Stimulated activated CD4-positive, alpha-beta T cell treated with anti-CD3 and anti-CD28 coated beads, TNF-alpha, amount 100 ng/mL, for 48 hours (primary cell): Measurements from ENCODE around the gene EDNRA.

Experiments used
- DNase-seq, 3 donors: peaks; one replicate each; pipeline ENCODE4 v3.0.0-alpha.2; 2020; ENCODE audit warnings: low read depth in 3 of 3

Gene EDNRA

DNA sequence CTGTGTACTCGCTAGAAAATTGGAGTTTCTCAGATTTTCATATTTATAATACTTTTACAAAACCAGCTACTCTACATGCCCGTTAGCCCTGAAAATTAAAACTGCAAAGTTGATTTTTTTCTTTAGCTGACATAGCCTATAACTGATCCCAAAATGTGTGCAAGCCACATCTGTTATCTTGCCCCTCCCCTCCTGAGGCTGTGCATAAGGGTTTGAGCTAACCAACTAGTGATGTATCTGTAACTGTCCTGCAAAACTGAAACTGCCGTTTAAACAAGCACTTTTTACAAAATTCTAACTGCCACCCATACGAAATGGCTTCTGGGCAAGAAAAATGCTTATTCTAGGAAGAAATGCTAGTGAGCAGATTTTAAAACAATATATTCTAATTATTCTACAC lies 59.1 kb downstream of the EDNRA start:
- DNase-seq: no peak

DNA sequence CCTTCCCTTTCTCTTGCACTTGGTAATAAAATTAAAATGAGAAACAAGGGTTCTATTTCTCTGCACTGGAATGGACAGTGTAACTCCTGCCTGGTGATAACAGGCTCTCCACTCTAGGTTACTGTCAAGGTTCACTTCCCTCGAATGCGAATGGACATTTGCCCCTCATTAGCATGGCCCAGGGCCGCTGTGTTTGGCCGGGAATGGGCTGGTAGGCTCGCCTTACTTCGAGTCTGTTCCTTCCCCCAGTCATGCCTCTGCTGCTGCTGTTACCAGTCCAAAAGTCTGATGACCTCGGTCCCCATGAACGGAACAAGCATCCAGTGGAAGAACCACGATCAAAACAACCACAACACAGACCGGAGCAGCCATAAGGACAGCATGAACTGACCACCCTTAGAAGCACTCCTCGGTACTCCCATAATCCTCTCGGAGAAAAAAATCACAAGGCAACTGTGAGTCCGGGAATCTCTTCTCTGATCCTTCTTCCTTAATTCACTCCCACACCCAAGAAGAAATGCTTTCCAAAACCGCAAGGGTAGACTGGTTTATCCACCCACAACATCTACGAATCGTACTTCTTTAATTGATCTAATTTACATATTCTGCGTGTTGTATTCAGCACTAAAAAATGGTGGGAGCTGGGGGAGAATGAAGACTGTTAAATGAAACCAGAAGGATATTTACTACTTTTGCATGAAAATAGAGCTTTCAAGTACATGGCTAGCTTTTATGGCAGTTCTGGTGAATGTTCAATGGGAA lies 61.5 kb downstream of the EDNRA start:
- DNase-seq: no peak

DNA sequence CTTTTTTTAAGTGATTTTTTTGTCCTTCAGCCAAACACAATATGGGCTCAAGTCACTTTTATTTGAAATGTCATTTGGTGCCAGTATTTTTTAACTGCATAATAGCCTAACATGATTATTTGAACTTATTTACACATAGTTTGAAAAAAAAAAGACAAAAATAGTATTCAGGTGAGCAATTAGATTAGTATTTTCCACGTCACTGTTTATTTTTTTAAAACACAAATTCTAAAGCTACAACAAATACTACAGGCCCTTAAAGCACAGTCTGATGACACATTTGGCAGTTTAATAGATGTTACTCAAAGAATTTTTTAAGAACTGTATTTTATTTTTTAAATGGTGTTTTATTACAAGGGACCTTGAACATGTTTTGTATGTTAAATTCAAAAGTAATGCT lies 62.1 kb downstream of the EDNRA start:
- DNase-seq: no peak

DNA sequence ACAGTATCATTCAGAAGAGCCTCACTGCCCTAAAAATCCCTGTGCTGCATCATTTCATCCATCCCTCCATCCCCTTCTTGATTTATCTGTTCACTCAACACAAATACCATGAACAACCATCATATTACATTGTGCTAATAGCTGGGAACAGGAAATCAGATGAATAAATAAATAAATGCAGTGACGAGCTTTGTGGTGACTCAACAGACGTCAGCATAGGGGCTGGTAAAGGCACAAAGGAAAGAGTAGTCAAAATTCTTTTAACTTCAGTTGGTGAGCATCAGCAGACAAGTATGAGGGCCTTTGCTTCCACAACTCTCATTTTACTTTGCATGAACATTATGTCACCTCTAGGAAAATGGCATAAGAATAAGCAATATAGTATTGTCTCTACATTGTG lies 65.5 kb downstream of the EDNRA start:
- no peak for DNase-seq

DNA sequence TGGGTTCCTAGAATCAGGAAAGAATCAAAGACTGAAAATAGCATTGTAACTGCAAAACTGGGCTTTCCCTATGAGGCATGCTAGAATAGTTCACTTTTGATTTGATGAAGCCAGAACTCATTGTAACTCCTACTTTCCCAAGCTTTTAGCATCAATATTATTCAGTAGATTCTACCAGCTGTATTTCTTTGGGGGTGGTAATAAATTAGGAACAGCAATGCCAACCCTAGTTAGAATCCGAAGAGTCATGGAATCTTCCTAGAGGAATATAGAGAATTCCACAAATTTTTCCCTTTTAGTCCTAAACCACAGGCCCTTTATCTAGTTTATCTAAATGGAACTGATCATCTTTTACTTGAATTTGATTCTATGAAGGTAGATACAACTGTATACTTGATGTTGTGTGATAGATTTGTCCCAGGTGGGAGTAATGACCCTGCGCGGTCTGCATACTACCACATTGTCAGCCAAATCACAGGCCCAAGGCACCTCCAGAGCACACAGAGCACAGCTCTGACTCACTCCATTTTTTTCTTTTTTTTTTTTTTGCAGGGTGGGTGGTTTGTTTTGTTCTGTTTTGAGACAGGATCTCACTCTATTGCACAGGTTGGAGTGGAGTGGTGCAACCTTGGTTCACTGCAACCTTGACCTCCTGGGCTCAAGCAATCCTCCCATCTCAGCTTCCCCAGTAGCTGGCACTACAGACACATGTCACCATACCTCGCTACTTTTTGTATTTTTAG lies 66.6 kb downstream of the EDNRA start:
- DNase-seq: no peak

DNA sequence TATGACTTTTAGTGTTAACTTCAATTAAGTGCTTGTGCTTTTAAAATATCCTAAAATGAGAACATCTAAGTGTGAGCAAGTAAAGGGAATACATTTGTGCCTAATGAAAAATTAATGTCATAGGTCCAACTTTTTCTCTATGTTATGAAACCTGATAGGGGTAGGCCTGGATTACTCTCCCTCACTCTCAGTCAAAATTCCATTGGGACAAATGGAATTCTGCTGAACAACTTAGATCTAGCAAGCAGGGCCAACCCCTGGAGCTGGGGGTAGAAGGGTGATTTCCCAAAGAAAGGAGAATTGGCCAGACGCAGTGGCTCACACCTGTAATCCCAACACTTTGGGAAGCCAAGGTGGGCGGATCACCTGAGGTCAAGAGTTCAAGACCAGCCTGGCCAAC lies 67.4 kb downstream of the EDNRA start:
- DNase-seq: no peak

DNA sequence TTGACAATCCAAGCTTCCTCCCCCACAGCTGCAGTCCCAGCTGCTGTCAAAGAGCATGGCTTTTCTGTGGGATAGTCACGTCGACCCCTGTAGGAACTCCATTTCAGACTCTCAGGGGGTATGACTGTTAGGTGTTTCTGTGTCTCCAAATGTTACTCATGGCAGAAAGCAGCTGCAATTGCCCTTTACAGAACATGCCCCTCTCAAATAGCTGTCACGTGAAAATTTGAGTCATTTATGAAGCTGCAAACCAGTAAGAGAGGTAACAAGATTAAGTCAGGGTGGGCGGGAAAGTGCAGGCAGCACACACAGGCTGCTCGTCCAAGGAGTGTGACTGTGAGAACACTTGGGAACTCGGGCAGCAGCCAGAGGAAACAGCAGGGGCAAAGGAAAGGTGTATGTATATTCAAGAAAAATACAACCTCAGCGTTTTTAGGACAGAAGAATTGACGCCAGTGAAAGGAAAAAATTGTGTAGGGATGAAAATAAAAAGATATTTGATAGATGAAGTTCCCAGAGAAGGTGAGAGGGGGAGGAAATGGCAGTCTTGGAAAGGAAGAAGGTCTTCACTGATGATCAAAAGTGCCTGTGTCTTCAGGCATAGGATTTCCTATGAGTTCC lies 69.8 kb downstream of the EDNRA start:
- DNase-seq: no peak

DNA sequence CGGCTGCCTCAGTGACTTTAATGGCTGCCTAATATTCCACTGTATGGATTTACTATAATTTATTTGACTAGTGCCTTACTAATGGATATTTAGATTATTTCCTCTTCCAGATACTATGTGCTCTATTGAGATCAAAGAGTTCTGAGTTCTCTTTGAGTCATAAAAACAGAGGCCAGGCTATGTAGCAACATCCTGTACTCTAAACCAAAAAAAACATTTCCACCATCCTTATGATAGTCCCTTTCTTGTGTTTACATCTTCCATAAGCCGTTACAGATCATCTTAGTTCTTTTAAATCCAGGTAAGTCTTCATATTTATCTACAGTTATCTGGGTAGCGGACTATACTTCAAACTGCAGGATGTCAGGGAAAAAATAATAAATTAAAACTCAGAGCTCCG lies 79.7 kb downstream of the EDNRA start:
- DNase-seq: no peak

DNA sequence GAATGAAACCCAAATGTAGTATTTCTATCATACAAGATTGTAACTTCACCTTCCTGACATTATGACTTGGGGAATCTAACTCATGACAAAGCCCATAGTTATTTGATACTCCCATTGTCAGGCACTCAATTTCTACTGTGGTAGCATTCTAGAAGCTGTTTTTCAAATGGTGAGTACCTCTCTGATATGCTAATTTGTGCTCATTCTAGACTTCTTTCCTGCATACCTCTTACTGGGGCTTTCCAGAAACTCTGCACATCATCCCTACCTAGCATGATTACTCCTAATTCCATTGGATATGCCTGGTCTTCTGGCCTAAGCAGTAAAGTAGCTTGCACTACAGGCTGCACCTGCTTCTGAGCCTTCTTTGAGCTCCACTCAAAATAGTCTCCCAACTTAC lies 85.9 kb downstream of the EDNRA start:
- DNase-seq: no peak

DNA sequence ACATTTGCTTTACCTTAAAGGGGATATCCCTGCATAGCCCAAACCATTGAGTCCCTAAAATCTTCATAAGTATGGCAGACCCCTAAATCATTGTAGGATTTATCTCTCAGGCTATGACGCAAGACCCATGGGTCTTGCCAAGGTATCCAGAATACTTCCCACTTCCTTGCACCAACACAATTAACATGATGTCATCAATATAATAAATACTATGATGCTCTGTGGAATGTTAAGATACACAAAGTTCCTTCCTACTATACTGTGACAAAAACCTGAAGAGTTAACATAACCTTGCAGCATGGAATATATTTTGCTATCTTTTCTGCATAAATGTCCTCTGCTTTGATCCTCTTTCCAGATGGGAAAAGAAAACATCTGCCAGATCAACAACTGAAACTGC lies 86.4 kb downstream of the EDNRA start:
- no peak for DNase-seq

DNA sequence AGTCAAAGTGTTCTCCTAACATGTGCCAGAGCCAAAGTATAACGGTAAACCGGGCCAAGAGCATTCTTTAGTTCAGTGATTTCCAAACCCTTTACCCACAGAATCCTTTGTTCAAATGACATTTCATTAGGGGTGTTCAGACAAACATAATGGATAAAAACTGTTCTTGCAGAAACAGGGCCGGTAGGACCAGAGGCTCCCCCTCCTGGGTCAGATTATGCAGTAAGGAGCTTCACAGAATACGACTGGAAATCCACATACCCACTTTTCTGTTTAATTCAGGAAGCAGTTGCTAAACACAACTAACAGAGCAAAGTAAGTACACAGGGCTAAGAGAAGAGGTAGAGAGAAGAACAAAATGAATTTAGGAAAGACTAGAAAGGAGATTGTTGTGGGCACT lies 89.7 kb downstream of the EDNRA start:
- DNase-seq: no peak

DNA sequence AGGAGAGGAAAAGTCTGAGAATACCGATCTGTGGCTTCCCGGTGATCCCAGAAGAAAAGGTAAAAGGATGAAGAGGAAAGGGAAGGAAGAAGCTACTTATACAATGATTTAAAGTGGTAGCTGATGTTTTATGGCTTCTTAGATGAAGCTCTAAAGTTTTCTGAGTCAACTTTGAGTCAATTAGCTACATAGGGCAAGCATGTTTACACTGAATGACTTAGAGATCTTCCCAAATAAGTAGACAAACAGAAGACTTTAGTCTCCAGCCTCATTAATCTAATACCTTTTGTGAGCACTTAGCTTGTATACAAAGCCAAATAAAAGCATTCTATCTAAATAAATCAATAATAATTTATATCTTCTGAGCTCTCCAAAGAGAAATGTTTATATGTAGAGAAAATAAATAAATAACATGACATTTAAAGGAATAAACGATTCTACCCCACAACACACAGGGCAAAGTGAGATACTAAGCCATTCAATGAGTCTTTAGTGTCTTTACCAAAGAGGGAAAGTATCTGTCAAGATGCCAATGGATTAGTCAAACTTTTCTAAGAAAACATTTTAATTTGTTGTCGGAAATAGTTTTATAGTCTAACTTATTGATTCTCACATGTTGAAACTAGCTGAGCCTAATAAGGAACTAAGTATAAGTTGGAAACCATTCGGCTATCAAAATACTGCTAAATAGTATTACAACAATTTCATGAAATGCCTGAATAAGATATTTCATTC lies 90.3 kb downstream of the EDNRA start:
- DNase-seq: no peak

DNA sequence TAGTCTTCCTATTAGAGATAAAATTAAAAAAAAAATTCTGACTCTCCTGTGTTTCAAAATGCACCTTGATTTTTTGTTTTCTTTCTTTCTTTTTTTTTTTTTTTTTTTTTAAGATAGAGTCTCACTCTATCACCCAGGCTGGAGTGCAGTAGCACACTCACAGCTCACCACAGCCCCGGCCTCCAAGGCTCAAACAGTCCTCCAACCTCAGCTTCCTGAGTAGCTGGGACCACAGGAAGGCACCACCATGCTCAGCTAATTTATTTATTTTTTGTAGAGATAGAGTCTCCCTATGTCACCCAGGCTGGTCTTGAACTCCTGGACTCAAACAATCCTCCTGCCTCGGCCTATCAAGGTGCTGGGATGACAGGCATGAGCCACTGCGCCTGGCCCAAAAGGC lies 95.2 kb downstream of the EDNRA start:
- no peak for DNase-seq

DNA sequence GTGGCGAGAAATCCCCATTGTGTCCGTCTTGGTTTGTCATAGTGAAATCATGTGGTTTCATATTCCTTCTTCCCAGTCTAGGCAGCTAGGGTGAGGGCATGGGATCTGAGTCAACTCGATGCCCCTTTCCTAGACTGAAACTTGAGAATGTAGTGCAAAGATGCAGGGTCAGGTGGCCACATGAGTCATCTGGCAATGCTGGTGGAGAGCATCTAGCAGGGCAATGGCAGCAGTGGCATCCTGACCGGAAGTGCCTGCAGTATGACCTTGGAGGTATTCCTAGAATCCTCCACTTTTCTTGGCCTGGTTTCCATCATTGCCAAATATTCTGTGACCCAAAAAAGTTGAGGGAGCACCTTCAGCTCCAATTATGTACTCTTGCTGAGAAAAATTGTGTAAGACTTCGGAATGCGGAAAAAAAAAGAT lies 97.2 kb downstream of the EDNRA start:
- DNase-seq: no peak

DNA sequence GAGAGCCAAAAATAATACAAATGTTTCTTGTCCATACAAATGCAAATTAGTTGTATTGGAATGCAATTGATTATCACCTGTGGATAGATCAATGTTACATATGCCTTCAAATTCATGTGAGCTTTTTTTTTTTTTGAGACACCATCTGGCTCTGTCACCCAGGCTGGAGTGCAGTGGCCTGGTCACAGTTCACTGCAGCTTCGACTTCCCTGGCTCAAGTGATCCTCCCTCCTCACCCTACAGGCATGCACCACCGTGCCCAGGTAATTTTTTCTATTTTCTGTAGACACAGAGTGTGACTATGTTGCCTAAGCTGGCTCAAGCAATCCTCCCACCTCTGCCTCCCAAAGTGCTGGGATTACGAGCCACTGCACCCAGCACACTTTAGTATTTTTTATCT lies 97.7 kb downstream of the EDNRA start:
- no peak for DNase-seq

DNA sequence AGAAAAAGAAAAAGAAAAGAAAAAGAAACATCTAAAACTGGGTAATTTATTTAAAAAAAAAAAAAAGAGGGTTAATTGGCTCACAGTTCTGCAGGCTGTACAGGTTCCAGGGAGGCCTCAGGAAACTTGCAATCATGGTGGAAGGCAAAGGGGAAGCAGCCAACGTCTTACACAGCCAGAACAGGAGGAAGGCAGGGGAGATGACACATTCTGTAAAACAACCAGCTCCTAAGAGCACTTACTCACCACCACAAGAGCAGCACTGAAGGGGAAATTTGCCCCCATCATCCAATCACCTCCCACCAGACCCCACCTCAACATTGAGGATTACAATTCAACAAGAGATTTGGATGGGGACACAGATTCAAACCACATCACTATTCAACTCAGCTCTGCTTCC lies 99.5 kb downstream of the EDNRA start:
- no peak for DNase-seq

DNA sequence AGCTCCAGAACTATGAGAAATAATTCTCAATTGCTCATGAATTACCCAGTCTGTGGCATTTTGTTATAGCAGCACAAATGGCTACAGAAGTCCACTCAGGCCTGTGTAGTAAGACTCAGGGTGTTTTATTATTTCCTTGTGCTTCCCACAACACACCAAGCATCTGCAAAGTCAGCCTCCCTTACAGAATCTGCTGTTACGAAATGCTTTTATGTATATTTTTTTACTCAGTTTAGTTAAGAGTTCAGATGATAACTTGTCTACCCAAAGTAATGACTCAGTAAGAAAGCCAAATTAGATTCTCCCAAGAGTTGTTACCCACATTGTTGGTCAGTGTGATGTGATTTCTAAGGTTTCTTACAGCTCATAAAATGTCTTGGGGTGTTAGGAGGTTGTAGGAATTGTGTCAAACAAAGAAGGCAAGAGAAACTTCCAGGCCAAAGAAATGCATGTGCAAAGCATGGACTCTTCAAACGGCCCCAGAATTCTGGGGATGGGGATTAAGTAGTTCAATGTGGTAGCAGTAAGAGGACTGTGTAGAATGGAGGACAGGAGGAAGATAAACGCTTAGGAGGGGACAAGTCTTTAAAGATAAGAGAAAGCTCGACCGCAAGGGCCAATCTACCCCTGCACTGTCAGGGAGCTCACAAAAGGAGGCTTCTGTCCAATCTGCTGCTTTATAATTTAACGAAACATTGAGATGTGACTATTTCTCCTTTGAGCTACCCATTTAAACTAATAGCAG lies 100.9 kb downstream of the EDNRA start:
- DNase-seq: no peak

DNA sequence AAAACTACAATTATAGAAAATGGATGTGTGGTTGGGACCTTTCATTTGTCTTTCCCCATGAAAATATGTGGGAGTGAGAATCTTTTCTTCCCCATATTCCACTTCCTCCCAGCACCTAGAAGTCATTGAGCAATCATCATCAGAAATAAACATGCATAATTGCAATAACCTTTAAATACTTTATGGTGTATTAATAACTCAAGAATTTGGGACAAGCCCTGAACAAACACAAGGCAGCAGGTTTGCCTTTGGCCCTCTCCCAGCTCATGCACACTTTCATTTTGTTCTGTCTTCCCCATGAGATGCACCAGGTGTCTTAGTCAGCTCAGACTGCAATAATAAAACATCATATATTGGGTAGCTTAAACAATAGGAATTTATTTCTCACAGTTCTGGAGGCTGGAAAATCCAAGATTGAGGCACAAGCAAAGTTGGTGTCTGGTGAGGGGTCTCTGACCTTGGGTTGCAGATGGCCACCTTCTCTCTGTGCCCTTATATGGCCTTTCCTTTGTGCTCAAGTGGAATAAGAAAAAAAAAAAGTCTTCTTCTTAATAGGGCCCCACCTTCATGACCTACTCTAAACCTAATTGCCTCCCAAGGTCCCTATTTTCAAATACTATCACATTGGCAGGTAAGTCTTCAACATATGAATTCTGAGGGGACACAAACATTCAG lies 101.6 kb downstream of the EDNRA start:
- DNase-seq: no peak

DNA sequence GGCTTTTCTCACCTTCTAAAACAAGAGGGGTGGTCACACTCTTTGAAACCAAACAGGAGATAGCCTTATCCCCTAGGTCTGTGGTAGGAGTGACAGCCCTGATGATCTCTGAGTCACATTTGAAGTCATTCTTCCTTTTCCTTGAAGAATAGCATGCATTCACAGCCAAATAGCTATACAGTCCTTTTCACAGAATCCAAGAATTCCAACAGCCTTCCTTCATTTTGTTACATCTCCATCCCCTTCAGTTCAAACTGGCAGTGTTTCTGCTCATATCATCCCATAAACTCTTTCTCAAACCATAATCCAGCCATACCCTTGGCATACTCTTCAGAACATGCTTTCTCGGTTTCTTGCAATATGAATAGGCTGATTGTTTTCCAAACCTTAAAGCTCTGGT lies 103.0 kb downstream of the EDNRA start:
- no peak for DNase-seq

DNA sequence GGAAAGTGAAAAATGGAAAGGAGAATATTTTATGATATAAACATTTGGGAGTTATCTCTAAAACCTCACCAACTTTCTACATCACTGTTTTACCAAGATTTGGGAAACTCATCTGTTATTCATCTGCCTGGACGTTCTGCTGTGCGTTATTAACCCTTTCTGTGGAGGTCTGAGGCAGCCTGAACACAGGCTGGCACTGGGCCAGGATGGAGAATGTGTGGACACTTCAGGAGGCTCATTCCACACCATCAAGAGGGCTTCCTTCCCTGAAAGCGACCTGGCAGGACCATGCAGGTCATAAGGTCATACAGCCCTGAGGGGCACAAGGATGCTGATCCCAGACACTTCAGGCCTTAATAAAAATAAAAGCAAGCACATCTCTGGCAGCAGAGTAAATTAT lies 105.1 kb downstream of the EDNRA start:
- no peak for DNase-seq

DNA sequence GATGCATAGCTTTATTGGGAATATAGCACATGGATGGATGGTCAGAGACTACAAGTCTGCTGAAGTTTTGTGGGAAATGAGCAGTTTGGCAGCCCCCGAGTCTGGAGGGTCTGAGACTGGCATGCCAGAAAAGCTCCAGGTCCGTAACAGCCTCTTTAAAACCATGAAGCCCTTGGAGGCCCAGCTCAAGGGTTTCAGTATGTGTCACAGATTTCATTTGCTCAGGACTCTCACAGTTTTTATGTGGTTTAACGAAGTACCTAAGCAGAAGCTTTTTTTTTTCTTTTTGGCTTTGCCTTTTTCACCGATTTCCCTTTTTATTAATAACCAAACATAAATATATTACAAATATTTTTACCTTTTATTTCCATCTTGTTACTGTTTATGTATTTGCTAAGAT lies 105.7 kb downstream of the EDNRA start:
- no peak for DNase-seq
